ENCODE results near the gene CD4. TPM values are rescaled to one million over a fixed set of nuclear protein-coding genes. Genes with fewer than 3 reads are reported as not detected.

Gene CD4
- total RNA-seq, 1 experiment from 2014 or later: 0.42 TPM

GRCh38 chr12:6836851-6837250 is 47.5 kb downstream of the CD4 start (continued):
- TF ChIP-seq YY1 (IDR thresholded peaks at IDR 0.05; ENCODE audit: extremely low read depth, insufficient replicate concordance, low read depth, low read length) (no peak), ZBTB33 (IDR thresholded peaks at IDR 0.05; ENCODE audit: extremely low read depth, insufficient replicate concordance, low read length) (no peak), ELF1 (IDR thresholded peaks at IDR 0.05; ENCODE audit: borderline replicate concordance, low read depth) (no peak), EZH2phosphoT487 (IDR thresholded peaks at IDR 0.05; ENCODE audit: borderline replicate concordance) (no peak), TCF7L2 (IDR thresholded peaks at IDR 0.05; ENCODE audit: borderline replicate concordance, extremely low read depth, insufficient read depth, insufficient read length) (no peak), CBX3 (IDR thresholded peaks at IDR 0.05; ENCODE audit: low read depth) (no peak)

GRCh38 chr12:6837370-6838060 is 48.2 kb downstream of the CD4 start:
- Histone ChIP-seq H3K9me3 (ENCODE audit: control insufficient read depth in 1 of 2, insufficient read depth in 1 of 2, low read depth in 1 of 2, low read length in 2 of 2) (no peaks in the 10 kb centered on the region), H4K20me1 (ENCODE audit: insufficient read depth) (no peaks in the 10 kb centered on the region), H3K4me3 (replicated peaks in 1 of 2; ENCODE audit: low read depth in 1 of 2, low read length in 2 of 2) (no peak overlapping the region), H3K4me2 (ENCODE audit: low read length) (no peak overlapping the region), H3K27me3 (ENCODE audit: insufficient read depth, low read length) (no peaks in the 10 kb centered on the region), H3K79me2 (ENCODE audit: insufficient read depth, low read length) (no peaks in the 10 kb centered on the region), H3K9ac (ENCODE audit: low read length) (no peak overlapping the region), H3K4me1 (ENCODE audit: control insufficient read depth in 1 of 2, insufficient read depth in 2 of 2, low read length in 2 of 2) (peaks cover 0 to 15% of the 10 kb centered on the region in 2 experiments; a peak in 2 of 4 replicates), H2AFZ (ENCODE audit: low read depth, low read length, poor library complexity, severe bottlenecking) (no peak overlapping the region), H3K9me2 (ENCODE audit: insufficient read depth) (no peaks in the 10 kb centered on the region), H3K27ac (ENCODE audit: low read depth, low read length) (no peak overlapping the region), H3K36me3 (ENCODE audit: control insufficient read depth in 1 of 2, insufficient read depth in 2 of 2, low read length in 2 of 2) (peaks cover 11 to 16% of the 10 kb centered on the region in 2 experiments; a peak in 3 of 4 replicates)
- RAD21 ChIA-PET (ENCODE audit: low non-redundant PET in 1 of 2, low total read pairs in 2 of 2, uncharacterized antibody in 2 of 2, unreplicated experiment in 2 of 2): no interaction called here
- intact Hi-C loops (cut with micrococcal nuclease): no loop called here
- DNase-seq (ENCODE audit: low read depth, low spot score) (no peak), ATAC-seq (no peak)
- POLR2A ChIA-PET: no interaction called here
- BruUV-seq (replicated peaks): no TSS peak
- TF ChIP-seq EGR1 (IDR thresholded peaks at IDR 0.05; ENCODE audit: low read depth) (no peak), YY1 (IDR thresholded peaks at IDR 0.05; ENCODE audit: extremely low read depth, insufficient replicate concordance, low read depth, low read length) (no peak), ZFX (IDR thresholded peaks at IDR 0.05) (no peak), CBX3 (IDR thresholded peaks at IDR 0.05; ENCODE audit: low read depth) (no peak)
- CTCF ChIA-PET: no interaction called here
